ENCODE data around the gene ABI1. TPM values are rescaled to one million over a fixed set of nuclear protein-coding genes. Genes with fewer than 3 reads are reported as not detected.

Gene ABI1
- total RNA-seq, 4 donors from 2014 or later, result 29.9 to 54.5 (median 47.8) TPM

GRCh38 chr10:26765549-26765948 lies 95.2 kb downstream of the ABI1 start:
- H3K27me3 ChIP-seq, result no peaks in the 10 kb centered on the region
- no peaks in the 10 kb centered on the region for H3K4me1 ChIP-seq
- DNase-seq, result no peak
- 95 to 100% methylated on average over 1 to 2 of the region's 2 CpGs for WGBS, 2 donors (ENCODE audit: low coverage in 1 of 2)
- H3K9me3 ChIP-seq, result no peaks in the 10 kb centered on the region
- H3K36me3 ChIP-seq, result peaks cover 0 to 13% (median 1%) of the 10 kb centered on the region in 4 donors
- in situ Hi-C loops (cut with MboI; ENCODE audit: low pct_ligation_motif_present in 1 of 4, low pct_unique_long_range_greater_than_20kb in 1 of 4, low sequenced_read_pairs in 3 of 4) (no loop called here), intact Hi-C loops (cut with DNase I; ENCODE audit: low total_unique reads) (no loop called here)
- TF ChIP-seq EP300 (IDR thresholded peaks at IDR 0.05; ENCODE audit: low read depth), result no peak
- TF ChIP-seq CTCF (IDR thresholded peaks at IDR 0.05), result no peak
- TF ChIP-seq POLR2A (IDR thresholded peaks at IDR 0.05), result no peak
- no peak for TF ChIP-seq POLR2AphosphoS5 (IDR thresholded peaks at IDR 0.05)
- no peak overlapping the region for H3K4me3 ChIP-seq
- no peak overlapping the region for H3K27ac ChIP-seq

- intact Hi-C loops (cut with DNase I; ENCODE audit: low total_unique reads) (no loop called here), in situ Hi-C loops (cut with MboI; ENCODE audit: low pct_ligation_motif_present in 1 of 4, low pct_unique_long_range_greater_than_20kb in 1 of 4, low sequenced_read_pairs in 3 of 4) (no loop called here)
- no peak overlapping the region for H3K4me3 ChIP-seq
- no peaks in the 10 kb centered on the region for H3K4me1 ChIP-seq
- no peaks in the 10 kb centered on the region for H3K9me3 ChIP-seq
- H3K27ac ChIP-seq, result no peak overlapping the region
- WGBS, 2 donors (ENCODE audit: low coverage in 1 of 2), result 88 to 94% methylated on average over 4 of the region's 4 CpGs
- H3K27me3 ChIP-seq, result no peaks in the 10 kb centered on the region
- TF ChIP-seq CTCF (IDR thresholded peaks at IDR 0.05) (no peak), EP300 (IDR thresholded peaks at IDR 0.05; ENCODE audit: low read depth) (no peak), POLR2A (IDR thresholded peaks at IDR 0.05) (no peak), POLR2AphosphoS5 (IDR thresholded peaks at IDR 0.05) (no peak)
- DNase-seq, result no peak
- peaks cover 0 to 14% (median 0%) of the 10 kb centered on the region in 4 donors for H3K36me3 ChIP-seq
Measured at GRCh38 chr10:26759008-26759407, 101.8 kb downstream of the ABI1 start.

GRCh38 chr10:26755443-26755903 lies 105.3 kb downstream of the ABI1 start:
- H3K27ac ChIP-seq, result no peak overlapping the region
- in situ Hi-C loops (cut with MboI; ENCODE audit: low pct_ligation_motif_present in 1 of 4, low pct_unique_long_range_greater_than_20kb in 1 of 4, low sequenced_read_pairs in 3 of 4) (no loop called here), intact Hi-C loops (cut with DNase I; ENCODE audit: low total_unique reads) (no loop called here)
- no peak for TF ChIP-seq POLR2AphosphoS5 (IDR thresholded peaks at IDR 0.05)
- no peak for TF ChIP-seq CTCF (IDR thresholded peaks at IDR 0.05)
- TF ChIP-seq POLR2A (IDR thresholded peaks at IDR 0.05), result no peak
- no peak for TF ChIP-seq EP300 (IDR thresholded peaks at IDR 0.05; ENCODE audit: low read depth)
- no peaks in the 10 kb centered on the region for H3K4me1 ChIP-seq
- WGBS, 2 donors (ENCODE audit: low coverage in 1 of 2), result 71% methylated on average over 3 to 4 of the region's 4 CpGs
- peaks cover 0 to 21% (median 0%) of the 10 kb centered on the region in 4 donors for H3K36me3 ChIP-seq
- no peak overlapping the region for H3K4me3 ChIP-seq
- no peaks in the 10 kb centered on the region for H3K27me3 ChIP-seq
- H3K9me3 ChIP-seq, result no peaks in the 10 kb centered on the region
- no peak for DNase-seq

- WGBS, 2 donors (ENCODE audit: low coverage in 1 of 2), result 67 to 80% methylated on average over 5 of the region's 5 CpGs
- H3K4me1 ChIP-seq, result no peaks in the 10 kb centered on the region
- intact Hi-C loops (cut with DNase I; ENCODE audit: low total_unique reads) (no loop called here), in situ Hi-C loops (cut with MboI; ENCODE audit: low pct_ligation_motif_present in 1 of 4, low pct_unique_long_range_greater_than_20kb in 1 of 4, low sequenced_read_pairs in 3 of 4) (loop anchor here in 2 of 4 donors (10.0 to 25.0 kb wide), 2 partner anchors 109 to 116 kb away; partner anchors contain the start of gene ABI1 (in 1 of the 2))
- TF ChIP-seq POLR2A (IDR thresholded peaks at IDR 0.05) (no peak), POLR2AphosphoS5 (IDR thresholded peaks at IDR 0.05) (no peak), CTCF (IDR thresholded peaks at IDR 0.05) (no peak), EP300 (IDR thresholded peaks at IDR 0.05; ENCODE audit: low read depth) (no peak)
- no peak for DNase-seq
- H3K36me3 ChIP-seq, result peaks cover 0 to 43% (median 5%) of the 10 kb centered on the region in 4 donors
- no peak overlapping the region for H3K27ac ChIP-seq
- no peak overlapping the region for H3K4me3 ChIP-seq
- no peaks in the 10 kb centered on the region for H3K27me3 ChIP-seq
- no peaks in the 10 kb centered on the region for H3K9me3 ChIP-seq
Measured at GRCh38 chr10:26746061-26746460, 114.7 kb downstream of the ABI1 start.

Data from transverse colon (tissue), 4 donors.